ENCODE measurements around the gene GBX1. TPM values are rescaled to one million over a fixed set of nuclear protein-coding genes. Genes with fewer than 3 reads are reported as not detected.

GBX1 gene
- total RNA-seq, 5 donors from 2014 or later (not counting 1 experiment from before 2014, with no cell fraction given), result not detected

GRCh38 chr7:151175793-151176311, 8.4 kb upstream of the GBX1 start:
- peaks cover 0 to 12% of the 10 kb centered on the region in 2 experiments for H3K4me1 ChIP-seq (ENCODE audit: control insufficient read depth in 1 of 2, extremely low read depth in 1 of 2, insufficient read depth in 2 of 2, low read length in 2 of 2)
- H3K4me3 ChIP-seq (ENCODE audit: control insufficient read depth in 1 of 2, extremely low read depth in 1 of 2, low read length in 1 of 2), result no peak overlapping the region
- ChIA-PET CTCF (interaction anchor here in 1 of 2 donors (0.6 kb wide), 2 partner anchors 10 to 222 kb away, joined by 3 to 4 read pairs; no protein-coding TSS in a partner anchor), POLR2A (no interaction called here)
- Mint-ChIP-seq H3K9me3 (no peaks in the 10 kb centered on the region), H3K4me3 (no peak overlapping the region), H3K36me3 (no peaks in the 10 kb centered on the region), H3K27me3 (peaks cover 34 to 47% of the 10 kb centered on the region in 2 donors), H3K4me1 (peaks cover 7 to 10% (median 9%) of the 10 kb centered on the region in 3 donors), H3K27ac (no peak overlapping the region)
- peaks cover 2 to 75% of the 10 kb centered on the region in 2 experiments for H3K27me3 ChIP-seq (replicated peaks in 1 of 2; ENCODE audit: control insufficient read depth in 2 of 2, extremely low read depth in 1 of 2, insufficient read depth in 2 of 2, low read length in 1 of 2)
- H3K9me3 ChIP-seq, result no peaks in the 10 kb centered on the region
- DNase-seq, result no peak
- no peak overlapping the region for H3K27ac ChIP-seq (ENCODE audit: low read length)
- no peak for ATAC-seq (replicated peaks in 1 of 4)
- WGBS (ENCODE audit: insufficient coverage), result 84% methylated on average over 20 of the region's 23 CpGs
- H3K36me3 ChIP-seq (ENCODE audit: control insufficient read depth in 2 of 2, extremely low read depth in 1 of 2, insufficient read depth in 1 of 2, low read length in 1 of 2), result no peaks in the 10 kb centered on the region

DNA sequence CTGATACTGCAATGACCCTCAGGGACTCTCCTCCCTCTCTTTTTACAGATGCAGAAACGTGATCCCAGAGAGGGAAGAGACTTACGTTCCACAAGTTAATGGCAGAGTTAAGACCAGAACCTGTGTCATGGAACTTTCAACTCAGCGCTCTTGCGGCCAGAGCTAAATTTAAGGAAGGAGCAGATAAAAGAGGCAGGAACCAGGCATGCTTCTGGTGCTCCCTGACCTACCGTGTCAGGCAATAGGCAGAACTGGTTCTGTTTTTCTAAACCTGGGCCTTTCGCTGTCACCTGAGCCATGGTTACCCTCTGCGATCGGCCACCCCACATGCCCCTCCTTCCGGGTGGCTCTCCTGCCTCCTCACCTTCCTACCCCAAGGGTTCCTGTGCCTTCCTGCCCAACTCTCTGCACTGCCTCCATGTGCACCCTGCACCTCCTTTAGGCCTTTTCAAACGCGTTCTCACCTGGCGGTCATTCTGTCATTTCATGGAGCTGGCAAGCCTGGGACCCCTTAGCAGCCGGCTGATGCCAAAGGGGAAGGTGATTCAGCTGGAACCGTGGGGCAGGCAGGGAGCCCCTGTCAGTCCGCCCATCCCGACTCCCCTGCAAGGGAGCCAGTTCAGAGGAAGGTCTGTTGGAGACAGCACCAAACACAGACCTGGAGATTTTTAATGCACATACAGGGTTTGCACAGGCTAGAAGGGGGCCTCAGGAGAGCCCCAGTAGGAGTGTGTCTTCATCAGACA, 7.7 kb upstream of the GBX1 start:
- CTCF ChIA-PET, result interaction anchor here in 1 of 2 donors (1.0 kb wide), 1 partner anchor 52 kb away, joined by 3 read pairs; the partner anchor contains the start of gene ABCF2
- Mint-ChIP-seq H3K27me3 (peaks cover 35 to 50% of the 10 kb centered on the region in 2 donors), H3K36me3 (no peaks in the 10 kb centered on the region), H3K9me3 (no peaks in the 10 kb centered on the region), H3K27ac (no peak overlapping the region), H3K4me1 (peaks cover 7 to 10% (median 9%) of the 10 kb centered on the region in 3 donors), H3K4me3 (no peak overlapping the region)
- WGBS (ENCODE audit: insufficient coverage), result 86% methylated on average over 14 of the region's 16 CpGs
- H3K4me3 ChIP-seq (ENCODE audit: control insufficient read depth in 1 of 2, extremely low read depth in 1 of 2, low read length in 1 of 2), result no peak overlapping the region
- H3K27ac ChIP-seq (ENCODE audit: low read length), result no peak overlapping the region
- H3K27me3 ChIP-seq (replicated peaks in 1 of 2; ENCODE audit: control insufficient read depth in 2 of 2, extremely low read depth in 1 of 2, insufficient read depth in 2 of 2, low read length in 1 of 2), result peaks cover 2 to 71% of the 10 kb centered on the region in 2 experiments
- no peak for ATAC-seq (replicated peaks in 1 of 4)
- POLR2A ChIA-PET, result no interaction called here
- no peaks in the 10 kb centered on the region for H3K36me3 ChIP-seq (ENCODE audit: control insufficient read depth in 2 of 2, extremely low read depth in 1 of 2, insufficient read depth in 1 of 2, low read length in 1 of 2)
- H3K4me1 ChIP-seq (ENCODE audit: control insufficient read depth in 1 of 2, extremely low read depth in 1 of 2, insufficient read depth in 2 of 2, low read length in 2 of 2), result peaks cover 0 to 12% of the 10 kb centered on the region in 2 experiments
- DNase-seq, result no peak
- H3K9me3 ChIP-seq, result no peaks in the 10 kb centered on the region

DNA sequence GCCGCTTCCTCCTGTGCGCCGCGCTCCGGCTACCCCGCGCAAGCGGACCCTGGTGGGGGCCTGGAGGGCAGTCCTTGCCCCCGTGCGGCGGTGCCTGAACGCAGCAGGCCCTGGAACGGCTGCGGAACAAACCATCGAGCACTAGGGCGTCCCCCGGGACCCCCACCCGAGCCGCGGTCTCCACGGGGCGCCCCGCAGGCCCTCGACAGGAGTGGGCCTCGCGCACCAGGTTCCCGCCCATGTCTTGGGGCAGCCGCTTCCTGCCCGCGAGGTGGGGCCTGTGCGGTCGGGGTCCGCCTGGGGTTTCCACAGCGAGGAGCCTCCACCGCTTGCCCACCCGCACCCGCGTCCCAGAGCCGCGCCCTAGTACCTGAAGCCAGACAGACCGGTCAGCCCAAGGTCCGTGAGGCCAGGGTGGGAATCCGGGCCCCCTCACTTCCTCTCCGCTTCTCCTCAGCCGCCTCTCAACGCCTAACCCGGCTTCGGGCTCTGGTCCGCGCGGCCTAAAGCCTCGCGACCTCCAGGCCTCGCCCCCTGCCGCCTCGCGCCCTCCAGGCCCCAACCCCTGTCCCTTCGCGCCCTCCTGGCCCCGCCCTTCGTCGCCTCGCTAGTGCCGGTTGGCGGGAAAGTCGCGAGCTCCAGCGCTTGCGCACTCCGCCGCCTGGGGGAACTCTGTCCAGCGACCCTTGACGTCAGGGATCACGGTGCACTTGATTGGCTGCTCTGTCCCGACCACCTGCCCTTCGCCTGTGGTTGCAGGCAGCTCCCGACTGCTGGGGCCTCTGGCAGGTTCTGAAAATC, 7.0 kb upstream of the GBX1 start:
- H3K4me1 ChIP-seq (ENCODE audit: control insufficient read depth in 1 of 2, extremely low read depth in 1 of 2, insufficient read depth in 2 of 2, low read length in 2 of 2), result peaks cover 0 to 12% of the 10 kb centered on the region in 2 experiments
- no peak overlapping the region for H3K4me3 ChIP-seq (ENCODE audit: control insufficient read depth in 1 of 2, extremely low read depth in 1 of 2, low read length in 1 of 2)
- no peaks in the 10 kb centered on the region for H3K9me3 Mint-ChIP-seq
- H3K27me3 ChIP-seq (replicated peaks in 1 of 2; ENCODE audit: control insufficient read depth in 2 of 2, extremely low read depth in 1 of 2, insufficient read depth in 2 of 2, low read length in 1 of 2), result peaks cover 7 to 69% of the 10 kb centered on the region in 2 experiments
- no peaks in the 10 kb centered on the region for H3K36me3 ChIP-seq (ENCODE audit: control insufficient read depth in 2 of 2, extremely low read depth in 1 of 2, insufficient read depth in 1 of 2, low read length in 1 of 2)
- H3K9me3 ChIP-seq, result no peaks in the 10 kb centered on the region
- peak in 2 of 4 experiments; percentile 28 to 34 for ATAC-seq (replicated peaks in 1 of 4)
- ChIA-PET POLR2A (no interaction called here), CTCF (interaction anchor here in 1 of 2 donors (1.0 kb wide), 1 partner anchor 53 kb away, joined by 3 read pairs; the partner anchor contains the start of gene ABCF2)
- H3K36me3 Mint-ChIP-seq, result no peaks in the 10 kb centered on the region
- peak in 9 of 35 experiments; percentile 16 to 45 (median 30) for DNase-seq
- peaks cover 42 to 52% of the 10 kb centered on the region in 2 donors for H3K27me3 Mint-ChIP-seq
- peaks cover 7 to 10% (median 9%) of the 10 kb centered on the region in 3 donors for H3K4me1 Mint-ChIP-seq
- no peak overlapping the region for H3K27ac Mint-ChIP-seq
- H3K4me3 Mint-ChIP-seq, result no peak overlapping the region
- H3K27ac ChIP-seq (ENCODE audit: low read length), result no peak overlapping the region
- WGBS (ENCODE audit: insufficient coverage), result 67% methylated on average over 75 of the region's 77 CpGs

DNA sequence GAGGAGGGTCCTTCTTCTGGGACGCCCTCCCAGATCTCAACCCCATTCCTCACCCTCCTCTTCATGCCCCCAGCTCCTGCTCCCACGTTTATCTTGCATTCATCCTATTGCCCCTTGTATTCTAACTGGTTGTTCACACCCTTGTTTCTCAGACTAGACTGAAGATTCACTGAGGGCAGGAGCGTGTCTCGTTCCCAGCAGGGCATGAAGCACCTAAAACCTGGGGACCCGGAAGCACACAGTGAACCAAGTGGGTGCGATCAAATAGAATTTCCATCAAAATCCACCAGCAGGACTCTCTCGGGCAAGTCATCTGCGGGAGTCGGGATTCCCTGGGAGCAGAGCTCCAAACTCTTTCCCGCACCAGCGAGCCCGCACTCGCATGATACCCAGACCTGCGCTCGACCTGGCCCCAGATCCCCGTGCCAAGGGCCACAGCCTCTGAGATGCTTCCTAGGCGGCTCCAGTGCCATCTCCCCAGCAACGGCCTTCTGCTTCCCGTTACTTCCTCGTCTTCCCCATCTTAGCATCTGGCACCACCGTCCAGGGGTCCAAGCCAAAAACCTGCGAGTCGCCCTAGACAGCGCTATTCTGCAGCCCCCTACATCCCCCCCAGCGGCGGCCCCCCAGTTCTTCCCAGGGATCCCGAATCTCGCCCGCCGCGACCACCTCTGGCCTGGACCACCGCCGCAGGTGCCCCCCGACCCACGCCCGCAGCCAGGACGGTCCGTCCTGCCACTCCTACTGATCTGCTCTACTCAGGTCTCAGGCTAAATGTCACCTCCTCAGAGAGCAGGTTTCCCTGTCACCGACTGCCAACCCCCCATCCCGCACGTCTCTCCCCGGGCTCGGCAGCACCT, 6.1 kb upstream of the GBX1 start:
- H3K36me3 ChIP-seq (ENCODE audit: control insufficient read depth in 2 of 2, extremely low read depth in 1 of 2, insufficient read depth in 1 of 2, low read length in 1 of 2), result no peaks in the 10 kb centered on the region
- DNase-seq (no peak), ATAC-seq (replicated peaks in 1 of 4) (no peak)
- Mint-ChIP-seq H3K36me3 (no peaks in the 10 kb centered on the region), H3K4me1 (peaks cover 8 to 13% (median 9%) of the 10 kb centered on the region in 3 donors), H3K27ac (no peak overlapping the region), H3K9me3 (no peaks in the 10 kb centered on the region), H3K27me3 (peaks cover 47 to 58% of the 10 kb centered on the region in 2 donors), H3K4me3 (no peak overlapping the region)
- peaks cover 0 to 12% of the 10 kb centered on the region in 2 experiments for H3K4me1 ChIP-seq (ENCODE audit: control insufficient read depth in 1 of 2, extremely low read depth in 1 of 2, insufficient read depth in 2 of 2, low read length in 2 of 2)
- peaks cover 10 to 74% of the 10 kb centered on the region in 2 experiments for H3K27me3 ChIP-seq (replicated peaks in 1 of 2; ENCODE audit: control insufficient read depth in 2 of 2, extremely low read depth in 1 of 2, insufficient read depth in 2 of 2, low read length in 1 of 2)
- no peak overlapping the region for H3K27ac ChIP-seq (ENCODE audit: low read length)
- no peaks in the 10 kb centered on the region for H3K9me3 ChIP-seq
- ChIA-PET POLR2A (no interaction called here), CTCF (no interaction called here)
- 85% methylated on average over 37 of the region's 43 CpGs for WGBS (ENCODE audit: insufficient coverage)
- H3K4me3 ChIP-seq (ENCODE audit: control insufficient read depth in 1 of 2, extremely low read depth in 1 of 2, low read length in 1 of 2), result no peak overlapping the region

GRCh38 chr7:151172273-151173141, 5.0 kb upstream of the GBX1 start:
- no peaks in the 10 kb centered on the region for H3K9me3 Mint-ChIP-seq
- ATAC-seq (replicated peaks in 1 of 4), result peak; percentile 71 to 88 (median 74)
- H3K27ac ChIP-seq (ENCODE audit: low read length), result no peak overlapping the region
- ChIA-PET POLR2A (interaction anchor here (0.7 kb wide), 2 partner anchors 61 to 72 kb away, joined by 3 read pairs; no protein-coding TSS in a partner anchor), CTCF (interaction anchor here (0.7 to 1.0 kb wide), 5 partner anchors 34 to 132 kb away, joined by 3 to 5 read pairs (median 3); no protein-coding TSS in a partner anchor)
- DNase-seq, result peak; percentile 28 to 91 (median 71)
- no peak overlapping the region for H3K4me3 Mint-ChIP-seq
- peaks cover 12 to 19% (median 12%) of the 10 kb centered on the region in 3 donors for H3K4me1 Mint-ChIP-seq
- peaks cover 13 to 74% of the 10 kb centered on the region in 2 experiments for H3K27me3 ChIP-seq (replicated peaks in 1 of 2; ENCODE audit: control insufficient read depth in 2 of 2, extremely low read depth in 1 of 2, insufficient read depth in 2 of 2, low read length in 1 of 2)
- no peak overlapping the region for H3K4me3 ChIP-seq (ENCODE audit: control insufficient read depth in 1 of 2, extremely low read depth in 1 of 2, low read length in 1 of 2)
- H3K36me3 ChIP-seq (ENCODE audit: control insufficient read depth in 2 of 2, extremely low read depth in 1 of 2, insufficient read depth in 1 of 2, low read length in 1 of 2), result no peaks in the 10 kb centered on the region
- WGBS (ENCODE audit: insufficient coverage), result 25% methylated on average over 37 of the region's 42 CpGs
- no peaks in the 10 kb centered on the region for H3K36me3 Mint-ChIP-seq
- peaks cover 0 to 18% of the 10 kb centered on the region in 2 experiments for H3K4me1 ChIP-seq (ENCODE audit: control insufficient read depth in 1 of 2, extremely low read depth in 1 of 2, insufficient read depth in 2 of 2, low read length in 2 of 2)
- H3K9me3 ChIP-seq, result no peaks in the 10 kb centered on the region
- peaks cover 48 to 62% of the 10 kb centered on the region in 2 donors for H3K27me3 Mint-ChIP-seq
- peak overlapping the region in 1 of 2 donors; percentile 37 for H3K27ac Mint-ChIP-seq
